A673 (cell line): Measurements from ENCODE around the gene SH3RF3. TPM values are rescaled to one million over a fixed set of nuclear protein-coding genes. Genes with fewer than 3 reads are reported as not detected.

Source experiments
- BruUV-seq: library from RNA; stranded (reverse); fragments of 400-500 nt; replicated peaks from 2 replicates; lab custom pipeline; 2021; lab: Mats Ljungman, UMichigan
- CTCF ChIA-PET: fragments of 300-600 bp; sonication (Branson Sonifier 250); formaldehyde crosslinking; loops from one replicate; lab custom pipeline; 2022; ENCODE audit warnings: antibody characterized with exemption; lab: Charles Lee
- POLR2A ChIA-PET: fragments of 300-600 bp; sonication (Branson Sonifier 250); formaldehyde crosslinking; loops from one replicate; lab custom pipeline; 2022; ENCODE audit warnings: antibody characterized with exemption; ENCODE audit not compliant: low non-redundant PET; lab: Charles Lee
- DNase-seq: peaks from one replicate; pipeline ENCODE4 v3.0.0-alpha.2; 2015; ENCODE audit warnings: low spot score
- H3K27ac ChIP-seq: fragments of 200-600 bp; sonication (generic); 2 replicates; pipeline ENCODE4 v1.5.1; 2016; ENCODE audit warnings: mixed run types, low read depth, mild to moderate bottlenecking, mixed read lengths, antibody characterized with exemption, low read length; ENCODE audit not compliant: poor library complexity, severe bottlenecking
- H3K27me3 ChIP-seq: fragments of 200-600 bp; sonication (generic); replicated peaks from 2 replicates; pipeline ENCODE4 v1.6.1; 2017; ENCODE audit warnings: mixed run types, low read depth, mild to moderate bottlenecking, mixed read lengths, antibody characterized with exemption, low read length; ENCODE audit not compliant: insufficient read depth, poor library complexity
- H3K36me3 ChIP-seq: fragments of 200-600 bp; sonication (generic); 2 replicates; pipeline ENCODE4 v1.6.1; 2016; ENCODE audit warnings: mixed run types, mild to moderate bottlenecking, mixed read lengths, antibody characterized with exemption, low read length; ENCODE audit not compliant: insufficient read depth, poor library complexity, severe bottlenecking
- H3K4me1 ChIP-seq: fragments of 200-600 bp; sonication (generic); 2 replicates; pipeline ENCODE4 v1.6.1; 2017; ENCODE audit warnings: mixed run types, mild to moderate bottlenecking, mixed read lengths, antibody characterized with exemption, low read length; ENCODE audit not compliant: insufficient read depth, poor library complexity, severe bottlenecking
- H3K4me3 ChIP-seq: fragments of 200-600 bp; sonication (generic); 2 replicates; pipeline ENCODE4 v1.5.1; 2016; ENCODE audit warnings: low read depth, mixed run types, mild to moderate bottlenecking, mixed read lengths, low read length; ENCODE audit not compliant: poor library complexity, severe bottlenecking
- H3K9me3 ChIP-seq: fragments of 200-600 bp; sonication (generic); 2 replicates; pipeline ENCODE4 v1.6.1; 2016; ENCODE audit warnings: mixed run types, low read depth, mild to moderate bottlenecking, mixed read lengths, antibody characterized with exemption, low read length; ENCODE audit not compliant: poor library complexity, severe bottlenecking
- EZH2 ChIP-seq: fragments of 200-600 bp; sonication (generic); IDR thresholded peaks from 2 replicates; pipeline ENCODE4 v1.6.1; 2017; ENCODE audit warnings: borderline replicate concordance, low read depth, mild to moderate bottlenecking, mixed read lengths, antibody characterized with exemption, low read length; ENCODE audit not compliant: poor library complexity, severe bottlenecking
- intact Hi-C: fragments of 100-400 bp; cut with micrococcal nuclease; formaldehyde crosslinking; loops from one replicate; pipeline ENCODE4 v1.10.0; 2022; ENCODE audit not compliant: unreplicated experiment
- total RNA-seq: library from RNA; stranded (reverse); gene quantifications from 2 replicates; pipeline ENCODE4 v1.2.3, GENCODE V29; 2021
- TF ChIP-seq, protein P1 (sequence below): fragments of 300-800, 200-600 bp; sonication (generic); conservative IDR thresholded peaks from 2 replicates; pipeline ENCODE4 v1.5.1; 2017; ENCODE audit warnings: low read depth, mild to moderate bottlenecking, antibody characterized with exemption, low read length, moderate library complexity, mixed read lengths

SH3RF3 gene
- total RNA-seq, 1 experiment from 2014 or later: 0.15 TPM

DNA sequence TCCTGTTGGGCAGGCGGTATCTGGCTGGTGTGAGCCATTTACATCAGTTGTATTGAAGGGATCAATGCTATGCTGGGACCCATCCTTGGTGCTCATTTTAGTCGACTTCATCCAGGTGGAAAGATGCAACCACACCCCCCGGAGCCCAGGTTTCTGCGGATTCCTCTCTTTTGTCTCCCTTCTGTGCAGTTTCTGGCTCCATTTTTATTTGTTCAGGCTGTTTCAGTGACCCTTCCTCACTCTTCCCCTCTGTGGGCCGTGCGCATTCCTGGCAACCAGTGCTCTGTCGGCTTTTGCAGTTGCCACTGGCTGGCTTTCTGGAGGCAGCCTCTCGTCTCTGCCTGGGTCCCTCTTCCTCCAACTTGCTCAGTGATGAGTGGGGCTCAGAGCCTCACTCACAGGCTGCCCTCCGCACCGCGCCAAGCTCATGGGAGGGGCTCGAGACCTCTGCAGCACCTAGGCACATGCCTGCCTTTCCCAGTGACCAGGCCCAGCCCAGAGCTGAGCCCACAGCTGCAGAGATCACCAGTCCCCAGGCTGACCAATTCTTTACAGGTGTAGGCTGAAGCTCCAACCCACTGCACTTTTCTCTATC, 12.1 kb downstream of the SH3RF3 start:
- CTCF ChIA-PET: interaction anchor here (0.5 kb wide), 1 partner anchor 300 kb away, joined by 3 read pairs; no protein-coding TSS in a partner anchor
- H3K27me3 ChIP-seq: peaks cover 23% of the 10 kb centered on the region
- TF ChIP-seq EZH2: no peak
- TF ChIP-seq, protein P1, sequence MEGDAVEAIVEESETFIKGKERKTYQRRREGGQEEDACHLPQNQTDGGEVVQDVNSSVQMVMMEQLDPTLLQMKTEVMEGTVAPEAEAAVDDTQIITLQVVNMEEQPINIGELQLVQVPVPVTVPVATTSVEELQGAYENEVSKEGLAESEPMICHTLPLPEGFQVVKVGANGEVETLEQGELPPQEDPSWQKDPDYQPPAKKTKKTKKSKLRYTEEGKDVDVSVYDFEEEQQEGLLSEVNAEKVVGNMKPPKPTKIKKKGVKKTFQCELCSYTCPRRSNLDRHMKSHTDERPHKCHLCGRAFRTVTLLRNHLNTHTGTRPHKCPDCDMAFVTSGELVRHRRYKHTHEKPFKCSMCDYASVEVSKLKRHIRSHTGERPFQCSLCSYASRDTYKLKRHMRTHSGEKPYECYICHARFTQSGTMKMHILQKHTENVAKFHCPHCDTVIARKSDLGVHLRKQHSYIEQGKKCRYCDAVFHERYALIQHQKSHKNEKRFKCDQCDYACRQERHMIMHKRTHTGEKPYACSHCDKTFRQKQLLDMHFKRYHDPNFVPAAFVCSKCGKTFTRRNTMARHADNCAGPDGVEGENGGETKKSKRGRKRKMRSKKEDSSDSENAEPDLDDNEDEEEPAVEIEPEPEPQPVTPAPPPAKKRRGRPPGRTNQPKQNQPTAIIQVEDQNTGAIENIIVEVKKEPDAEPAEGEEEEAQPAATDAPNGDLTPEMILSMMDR: no peak
- no TSS peak for BruUV-seq
- intact Hi-C loops: no loop called here
- no peak overlapping the region for H3K27ac ChIP-seq
- no peaks in the 10 kb centered on the region for H3K9me3 ChIP-seq
- H3K4me1 ChIP-seq: no peaks in the 10 kb centered on the region
- no peak overlapping the region for H3K4me3 ChIP-seq
- POLR2A ChIA-PET: no interaction called here
- no peak for DNase-seq
- no peaks in the 10 kb centered on the region for H3K36me3 ChIP-seq

DNA sequence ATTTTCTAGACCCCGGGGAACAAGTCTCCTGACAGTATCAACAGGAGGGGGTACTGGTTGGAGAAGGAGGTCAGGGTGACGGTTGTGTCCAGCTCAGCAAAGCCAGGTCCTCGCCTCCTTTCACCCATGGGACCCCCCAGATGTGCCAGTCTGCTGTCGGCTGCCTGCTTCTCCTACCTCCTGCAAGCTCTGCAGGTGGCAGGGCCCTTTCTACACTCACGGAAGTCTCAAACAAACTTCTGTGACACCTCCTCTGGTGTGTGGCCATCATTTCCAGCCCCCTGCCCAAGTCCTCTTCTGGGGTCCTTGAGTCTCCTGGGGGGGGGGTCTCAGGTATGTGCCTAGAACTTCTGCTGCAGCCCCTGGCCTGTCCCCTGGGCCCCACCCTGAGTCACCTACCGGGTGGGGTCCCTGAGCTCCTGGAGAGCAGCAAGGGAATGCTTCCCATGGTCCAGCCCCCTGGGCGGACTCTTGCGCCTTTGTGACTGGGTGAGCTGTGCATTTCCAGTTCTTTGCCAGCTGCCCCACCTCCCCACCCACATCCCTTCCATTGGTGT, 12.8 kb downstream of the SH3RF3 start:
- Histone ChIP-seq H3K9me3 (no peaks in the 10 kb centered on the region), H3K4me3 (no peak overlapping the region), H3K4me1 (no peaks in the 10 kb centered on the region), H3K36me3 (no peaks in the 10 kb centered on the region), H3K27ac (no peak overlapping the region), H3K27me3 (peaks cover 23% of the 10 kb centered on the region)
- CTCF ChIA-PET: no interaction called here
- no peak for DNase-seq
- POLR2A ChIA-PET: no interaction called here
- no peak for TF ChIP-seq EZH2
- TF ChIP-seq, protein P1: no peak
- intact Hi-C loops: no loop called here
- no TSS peak for BruUV-seq

DNA sequence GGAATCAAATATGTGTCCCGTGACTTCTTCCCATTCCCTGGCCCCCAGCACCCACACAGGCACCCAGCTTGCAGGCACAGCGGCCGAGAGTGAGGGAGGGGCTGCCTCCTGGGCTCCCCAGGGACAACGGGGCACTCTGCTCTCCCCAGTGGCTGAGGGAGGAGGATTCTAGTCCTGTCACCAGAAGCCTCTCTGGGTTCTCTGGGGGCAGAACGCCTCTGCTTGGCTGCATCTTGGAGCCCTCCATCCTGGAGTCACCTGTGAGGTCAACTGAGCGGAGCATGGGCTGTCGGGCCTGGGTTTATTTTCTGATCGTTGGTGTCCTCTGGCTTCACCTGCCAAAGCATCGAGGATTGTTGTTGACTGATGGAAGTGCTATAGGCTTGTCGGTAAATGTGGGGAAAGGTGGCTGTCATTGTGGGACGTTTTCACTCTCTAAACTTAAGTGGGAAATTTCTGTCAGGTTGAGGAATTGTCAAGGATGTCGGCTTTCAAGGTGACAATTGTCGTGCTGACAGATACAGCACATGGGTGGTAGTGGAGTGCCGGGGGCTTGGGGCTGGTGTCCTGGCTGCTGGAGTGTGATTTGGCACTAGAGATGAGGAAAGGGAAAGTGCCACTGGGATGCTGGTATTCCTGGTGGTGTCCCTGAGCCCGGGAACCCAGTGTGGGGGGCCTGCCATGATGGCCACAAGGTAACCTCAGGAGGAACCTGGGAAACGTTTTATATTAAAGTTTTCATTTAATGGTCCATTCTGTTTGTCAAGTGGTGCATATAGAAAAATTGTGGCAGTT, 13.6 kb downstream of the SH3RF3 start:
- no peaks in the 10 kb centered on the region for H3K9me3 ChIP-seq
- ChIA-PET CTCF (no interaction called here), POLR2A (no interaction called here)
- H3K36me3 ChIP-seq: no peaks in the 10 kb centered on the region
- BruUV-seq: no TSS peak
- no peak overlapping the region for H3K4me3 ChIP-seq
- TF ChIP-seq, protein P1: no peak
- no peak for TF ChIP-seq EZH2
- intact Hi-C loops: no loop called here
- peaks cover 17% of the 10 kb centered on the region for H3K27me3 ChIP-seq
- no peak overlapping the region for H3K27ac ChIP-seq
- no peaks in the 10 kb centered on the region for H3K4me1 ChIP-seq
- no peak for DNase-seq
